ENCODE results near the gene DIAPH2. TPM values are rescaled to one million over a fixed set of nuclear protein-coding genes. Genes with fewer than 3 reads are reported as not detected.

Gene DIAPH2
- total and polyA plus RNA-seq, 8 donors, result 1.9 to 10.0 (median 5.9) TPM

DNA sequence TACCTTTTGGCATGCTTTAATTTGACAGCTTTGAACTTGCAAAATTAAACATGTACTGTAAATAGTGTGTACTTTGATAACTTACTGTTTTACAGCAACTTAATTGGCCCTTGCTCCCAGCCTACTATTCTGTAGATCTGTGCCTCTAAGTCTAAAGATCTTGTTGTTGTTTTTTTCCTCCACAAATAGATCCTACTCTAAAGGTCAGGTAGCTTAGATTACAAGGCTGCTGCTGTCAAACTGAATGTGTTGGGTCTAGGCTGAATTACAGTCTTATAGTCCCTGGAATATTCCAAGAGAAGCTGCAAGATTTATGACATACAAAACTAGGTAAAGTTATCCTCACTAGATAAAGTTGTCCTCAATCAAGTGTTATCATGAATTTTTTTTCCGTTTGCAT lies 18.7 kb downstream of the DIAPH2 start:
- intact Hi-C loops (cut with DNase I), result no loop called here
- Histone ChIP-seq H3K27ac (no peak overlapping the region), H3K9me3 (no peaks in the 10 kb centered on the region), H3K4me3 (no peak overlapping the region), H3K36me3 (no peaks in the 10 kb centered on the region), H3K27me3 (peaks cover 0 to 5% (median 0%) of the 10 kb centered on the region in 4 donors), H3K4me1 (no peaks in the 10 kb centered on the region)
- FAIRE-seq (no peak), DNase-seq (no peak), ATAC-seq (no peak)
- TF ChIP-seq, protein P1, sequence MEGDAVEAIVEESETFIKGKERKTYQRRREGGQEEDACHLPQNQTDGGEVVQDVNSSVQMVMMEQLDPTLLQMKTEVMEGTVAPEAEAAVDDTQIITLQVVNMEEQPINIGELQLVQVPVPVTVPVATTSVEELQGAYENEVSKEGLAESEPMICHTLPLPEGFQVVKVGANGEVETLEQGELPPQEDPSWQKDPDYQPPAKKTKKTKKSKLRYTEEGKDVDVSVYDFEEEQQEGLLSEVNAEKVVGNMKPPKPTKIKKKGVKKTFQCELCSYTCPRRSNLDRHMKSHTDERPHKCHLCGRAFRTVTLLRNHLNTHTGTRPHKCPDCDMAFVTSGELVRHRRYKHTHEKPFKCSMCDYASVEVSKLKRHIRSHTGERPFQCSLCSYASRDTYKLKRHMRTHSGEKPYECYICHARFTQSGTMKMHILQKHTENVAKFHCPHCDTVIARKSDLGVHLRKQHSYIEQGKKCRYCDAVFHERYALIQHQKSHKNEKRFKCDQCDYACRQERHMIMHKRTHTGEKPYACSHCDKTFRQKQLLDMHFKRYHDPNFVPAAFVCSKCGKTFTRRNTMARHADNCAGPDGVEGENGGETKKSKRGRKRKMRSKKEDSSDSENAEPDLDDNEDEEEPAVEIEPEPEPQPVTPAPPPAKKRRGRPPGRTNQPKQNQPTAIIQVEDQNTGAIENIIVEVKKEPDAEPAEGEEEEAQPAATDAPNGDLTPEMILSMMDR (IDR thresholded peaks at IDR 0.05), result no peak
- 43 to 49% methylated on average over 1 of the region's 1 CpG for WGBS, 2 donors

DNA sequence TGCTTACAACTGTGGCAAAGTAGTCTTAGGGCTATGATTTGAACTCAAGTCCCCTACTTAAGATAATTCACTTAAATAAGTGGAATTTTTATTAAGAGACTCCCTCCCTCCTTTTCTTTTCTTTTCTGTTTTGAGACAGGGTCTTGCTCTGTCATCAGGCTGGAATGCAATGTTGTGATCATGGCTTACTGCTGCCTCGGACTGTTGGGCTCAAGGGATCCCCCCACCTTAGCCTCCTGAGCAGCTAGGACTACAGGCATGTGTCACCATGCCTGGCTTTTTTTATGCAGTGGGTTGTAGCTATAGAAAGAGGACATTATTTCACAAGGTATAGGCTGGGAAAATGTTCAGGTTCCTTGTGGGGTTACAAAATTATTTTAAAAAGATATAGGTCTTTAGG lies 19.2 kb downstream of the DIAPH2 start:
- TF ChIP-seq, protein P1 (IDR thresholded peaks at IDR 0.05), result no peak
- ATAC-seq (no peak), FAIRE-seq (no peak), DNase-seq (no peak)
- Histone ChIP-seq H3K4me1 (no peaks in the 10 kb centered on the region), H3K36me3 (no peaks in the 10 kb centered on the region), H3K27me3 (peaks cover 0 to 5% (median 0%) of the 10 kb centered on the region in 4 donors), H3K4me3 (no peak overlapping the region), H3K9me3 (no peaks in the 10 kb centered on the region), H3K27ac (no peak overlapping the region)
- WGBS, 2 donors, result 71 to 83% methylated on average over 1 of the region's 1 CpG
- intact Hi-C loops (cut with DNase I), result no loop called here

DNA sequence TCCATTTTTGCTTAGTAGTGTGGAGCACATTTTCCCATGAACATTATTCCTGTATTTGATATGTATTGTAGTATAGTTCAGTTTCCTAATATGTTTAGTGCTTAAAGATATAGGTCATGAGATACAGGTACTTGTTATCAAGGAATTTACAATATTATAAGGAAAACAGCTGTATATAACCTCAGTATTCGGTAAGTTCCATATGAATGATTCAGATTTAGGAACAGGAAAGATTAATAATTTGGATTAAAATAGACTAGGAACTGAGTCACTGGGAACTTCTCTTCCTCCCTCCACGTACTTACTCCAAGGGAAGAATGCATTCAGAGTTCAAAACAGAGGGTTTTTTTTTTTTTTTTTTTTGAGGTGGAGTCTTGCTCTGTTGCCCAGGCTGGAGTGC lies 20.0 kb downstream of the DIAPH2 start:
- H3K9me3 ChIP-seq, result no peaks in the 10 kb centered on the region
- no peak for FAIRE-seq

DNA sequence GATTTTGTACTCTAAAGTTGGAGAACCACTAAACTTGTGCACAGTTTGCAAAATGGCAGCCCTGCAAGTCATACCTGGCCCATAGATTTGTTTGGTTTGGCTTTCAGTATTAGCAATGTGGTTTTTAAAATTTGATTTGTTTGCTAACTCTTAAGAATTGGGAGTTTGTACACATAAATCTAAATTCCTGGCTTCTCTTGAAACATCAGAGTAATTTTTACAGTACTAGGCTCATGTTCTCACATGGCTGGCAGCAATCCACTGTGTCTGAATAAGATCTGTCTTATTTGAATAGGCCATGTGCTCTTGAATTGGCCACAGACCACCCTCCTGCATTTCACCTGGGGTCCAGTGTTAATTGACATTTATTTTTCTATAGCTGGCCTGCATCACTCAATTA lies 21.3 kb downstream of the DIAPH2 start:
- FAIRE-seq, result no peak
- H3K27me3 ChIP-seq, result peaks cover 0 to 5% (median 0%) of the 10 kb centered on the region in 4 donors

More for the DNA sequence above, 20.0 kb downstream of the DIAPH2 start:
- DNase-seq (no peak), ATAC-seq (no peak)
- Histone ChIP-seq H3K4me3 (no peak overlapping the region), H3K4me1 (no peaks in the 10 kb centered on the region), H3K36me3 (no peaks in the 10 kb centered on the region), H3K27me3 (peaks cover 0 to 5% (median 0%) of the 10 kb centered on the region in 4 donors), H3K27ac (no peak overlapping the region)
- TF ChIP-seq, protein P1 (IDR thresholded peaks at IDR 0.05), result no peak
- 72 to 84% methylated on average over 2 of the region's 2 CpGs for WGBS, 2 donors
- intact Hi-C loops (cut with DNase I), result no loop called here

DNA sequence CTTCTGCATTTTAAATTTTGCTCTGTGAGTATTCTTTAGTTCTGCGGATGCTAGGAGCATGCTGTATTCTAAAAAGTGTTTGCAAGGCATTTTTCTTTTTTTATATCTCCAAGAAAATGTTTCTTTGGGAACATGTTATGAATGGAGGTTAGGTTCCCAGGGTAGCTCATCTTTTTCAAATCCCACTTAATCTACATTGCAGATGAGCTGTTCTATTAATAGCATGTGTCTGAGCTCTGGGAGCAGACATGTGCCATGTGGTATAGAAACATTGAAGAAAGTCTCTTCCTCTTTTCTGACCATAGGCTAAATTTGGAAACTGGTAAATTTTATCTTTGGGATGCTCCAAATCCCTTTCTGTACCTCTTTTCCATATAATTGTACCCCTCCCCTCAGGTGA lies 23.2 kb downstream of the DIAPH2 start:
- DNase-seq (no peak), ATAC-seq (no peak), FAIRE-seq (no peak)
- TF ChIP-seq, protein P1 (IDR thresholded peaks at IDR 0.05), result no peak
- H3K9me3 ChIP-seq, result no peaks in the 10 kb centered on the region
- peaks cover 0 to 5% (median 0%) of the 10 kb centered on the region in 4 donors for H3K27me3 ChIP-seq
- no peaks in the 10 kb centered on the region for H3K4me1 ChIP-seq
- intact Hi-C loops (cut with DNase I), result no loop called here
- WGBS, 2 donors, result 66 to 87% methylated on average over 1 of the region's 1 CpG
- no peak overlapping the region for H3K27ac ChIP-seq
- H3K36me3 ChIP-seq, result no peaks in the 10 kb centered on the region
- H3K4me3 ChIP-seq, result no peak overlapping the region

More for the DNA sequence above, 21.3 kb downstream of the DIAPH2 start:
- no peaks in the 10 kb centered on the region for H3K9me3 ChIP-seq
- no peaks in the 10 kb centered on the region for H3K36me3 ChIP-seq
- no peak overlapping the region for H3K27ac ChIP-seq
- ATAC-seq (no peak), DNase-seq (no peak)
- intact Hi-C loops (cut with DNase I), result no loop called here
- TF ChIP-seq, protein P1 (IDR thresholded peaks at IDR 0.05), result no peak
- H3K4me1 ChIP-seq, result no peaks in the 10 kb centered on the region
- no peak overlapping the region for H3K4me3 ChIP-seq

Data from pancreas (tissue), 10 donors.